ENCODE data around the gene TARDBP.
A peak's percentile ranks its signal among the peaks of the same experiment; 100 is the strongest.

TARDBP gene

GRCh38 chr1:11052839-11053757 is 40.6 kb downstream of the TARDBP start:
- POLR2A ChIA-PET = no interaction called here

GRCh38 chr1:11053758-11054137 is 41.3 kb downstream of the TARDBP start:
- POLR2A ChIA-PET = no interaction called here
- CTCF ChIA-PET = interaction anchor here (4.0 kb wide), 1 partner anchor 16 kb away, joined by 33 read pairs; no protein-coding TSS in a partner anchor
- no peak for TF ChIP-seq CTCF (IDR thresholded peaks at IDR 0.05; ENCODE audit: control extremely low read depth, extremely low read depth, low read depth, missing control alignments)

More at GRCh38 chr1:11052839-11053757, 40.6 kb downstream of the TARDBP start:
- DNase-seq (ENCODE audit: extremely low spot score) = no peak
- CTCF ChIA-PET = interaction anchor here (1.3 to 4.0 kb wide), 2 partner anchors 15 to 22 kb away, joined by 3 to 33 read pairs; no protein-coding TSS in a partner anchor
- peak; percentile 10 for TF ChIP-seq CTCF (IDR thresholded peaks at IDR 0.05; ENCODE audit: control extremely low read depth, extremely low read depth, low read depth, missing control alignments)

GRCh38 chr1:11054181-11054580 is 41.7 kb downstream of the TARDBP start:
- no peak for TF ChIP-seq CTCF (IDR thresholded peaks at IDR 0.05; ENCODE audit: control extremely low read depth, extremely low read depth, low read depth, missing control alignments)
- POLR2A ChIA-PET = no interaction called here
- CTCF ChIA-PET = interaction anchor here (4.0 kb wide), 1 partner anchor 16 kb away, joined by 33 read pairs; no protein-coding TSS in a partner anchor
- DNase-seq (ENCODE audit: extremely low spot score) = no peak

More at GRCh38 chr1:11053758-11054137, 41.3 kb downstream of the TARDBP start:
- no peak for DNase-seq (ENCODE audit: extremely low spot score)

GRCh38 chr1:11054666-11055065 is 42.2 kb downstream of the TARDBP start:
- DNase-seq (ENCODE audit: extremely low spot score) = no peak
- TF ChIP-seq CTCF (IDR thresholded peaks at IDR 0.05; ENCODE audit: control extremely low read depth, extremely low read depth, low read depth, missing control alignments) = no peak
- ChIA-PET POLR2A (no interaction called here), CTCF (interaction anchor here (4.0 kb wide), 1 partner anchor 17 kb away, joined by 33 read pairs; no protein-coding TSS in a partner anchor)

- ChIA-PET POLR2A (no interaction called here), CTCF (interaction anchor here (1.1 to 3.5 kb wide), 3 partner anchors 15 to 31 kb away, joined by 3 to 37 read pairs (median 4); no protein-coding TSS in a partner anchor)
- no peak for DNase-seq (ENCODE audit: extremely low spot score)
- TF ChIP-seq CTCF (IDR thresholded peaks at IDR 0.05; ENCODE audit: control extremely low read depth, extremely low read depth, low read depth, missing control alignments) = no peak
These were observed 43.2 kb downstream of the TARDBP start for GRCh38 chr1:11055676-11056075.

- no peak for DNase-seq (ENCODE audit: extremely low spot score)
- CTCF ChIA-PET = interaction anchor here (1.1 to 3.5 kb wide), 4 partner anchors 14 to 30 kb away, joined by 3 to 37 read pairs (median 4); no protein-coding TSS in a partner anchor
- no peak for TF ChIP-seq CTCF (IDR thresholded peaks at IDR 0.05; ENCODE audit: control extremely low read depth, extremely low read depth, low read depth, missing control alignments)
- POLR2A ChIA-PET = no interaction called here
These were observed 44.0 kb downstream of the TARDBP start for GRCh38 chr1:11056504-11056903.

Measured in GM10248 (cell line).